Subcutaneous abdominal adipose tissue (tissue), 5 donors: ENCODE results near the gene MAP4.
"Not testable (repeated sequence)": the region's sequence is repeated elsewhere in the genome, so short reads cannot be mapped to it uniquely, and the experiment has no call there.

Source experiments
- H3K27ac ChIP-seq: one replicate; pipeline ENCODE4 v1.7.0; 2013; ENCODE audit warnings: low read depth, mild to moderate bottlenecking, inconsistent platforms, low read length, moderate library complexity
- H3K27me3 ChIP-seq, 5 donors: one replicate each; pipeline ENCODE4 v1.7.0; 2013; ENCODE audit warnings: low read length in 5 of 5, inconsistent platforms in 1 of 5; ENCODE audit not compliant: control insufficient read depth in 5 of 5, insufficient read depth in 4 of 5
- H3K36me3 ChIP-seq, 5 donors: one replicate each; pipeline ENCODE4 v1.7.0; 2013; ENCODE audit warnings: low read length in 5 of 5; ENCODE audit not compliant: control insufficient read depth in 5 of 5, insufficient read depth in 5 of 5
- H3K4me1 ChIP-seq, 5 donors: one replicate each; pipeline ENCODE4 v1.7.0; 2013; ENCODE audit warnings: low read length in 5 of 5, mild to moderate bottlenecking in 3 of 5, moderate library complexity in 1 of 5; ENCODE audit not compliant: control insufficient read depth in 5 of 5, insufficient read depth in 5 of 5
- H3K4me3 ChIP-seq, 5 donors: one replicate each; pipeline ENCODE4 v1.7.0; 2013; ENCODE audit warnings: low read length in 5 of 5, low read depth in 1 of 5
- H3K9ac ChIP-seq, 5 donors: one replicate each; pipeline ENCODE4 v1.7.0; 2013; ENCODE audit warnings: low read length in 5 of 5, mild to moderate bottlenecking in 4 of 5, moderate library complexity in 3 of 5
- H3K9me3 ChIP-seq, 5 donors: one replicate each; pipeline ENCODE4 v1.7.0; 2013; ENCODE audit warnings: low read length in 5 of 5; ENCODE audit not compliant: control insufficient read depth in 5 of 5
- donor health status: healthy.
- donor health status: healthy.
- donor health status: healthy.
- donor health status: healthy.
- donor health status: healthy.

Gene MAP4

GRCh38 chr3:48016301-48016973 lies at the start of gene MAP4:
Gene MAP4 (minus strand): TSS chr3:48016416. CDS start chr3:47998860, 17,556 bp downstream.
- Histone ChIP-seq H3K9me3 (no peaks in the 10 kb centered on the region), H3K36me3 (peaks cover 0 to 5% (median 0%) of the 10 kb centered on the region in 5 donors), H3K27me3 (no peaks in the 10 kb centered on the region), H3K9ac (peak within 1 kb of the TSS in 1 of 5 donors; percentile 30), H3K4me3 (no peak within 1 kb of the TSS), H3K27ac (no peak within 1 kb of the TSS), H3K4me1 (peaks cover 0 to 28% (median 23%) of the 10 kb centered on the region in 5 donors)

- peaks cover 0 to 4% (median 0%) of the 10 kb centered on the region in 5 donors for H3K4me1 ChIP-seq
- no peaks in the 10 kb centered on the region for H3K9me3 ChIP-seq
- H3K27me3 ChIP-seq, result no peaks in the 10 kb centered on the region
- peaks cover 0 to 9% (median 0%) of the 10 kb centered on the region in 5 donors for H3K36me3 ChIP-seq
- no peak overlapping the region for H3K27ac ChIP-seq
- H3K4me3 ChIP-seq, result no peak overlapping the region
- H3K9ac ChIP-seq, result no peak overlapping the region
These were observed 48.8 kb upstream of the MAP4 start for GRCh38 chr3:48065035-48065434.

- H3K36me3 ChIP-seq, result peaks cover 0 to 6% (median 0%) of the 10 kb centered on the region in 5 donors
- H3K27ac ChIP-seq, result no peak overlapping the region
- H3K4me1 ChIP-seq, result peaks cover 0 to 3% (median 0%) of the 10 kb centered on the region in 5 donors
- H3K9me3 ChIP-seq, result no peaks in the 10 kb centered on the region
- no peaks in the 10 kb centered on the region for H3K27me3 ChIP-seq
- no peak overlapping the region for H3K9ac ChIP-seq
- no peak overlapping the region for H3K4me3 ChIP-seq
These were observed 48.1 kb upstream of the MAP4 start for GRCh38 chr3:48064292-48064829.

- not testable (repeated sequence) for H3K9me3 ChIP-seq, H3K9ac ChIP-seq, H3K4me3 ChIP-seq, H3K27ac ChIP-seq, H3K36me3 ChIP-seq, H3K27me3 ChIP-seq
- peaks cover 1 to 10% (median 8%) of the 10 kb centered on the region in 5 donors for H3K4me1 ChIP-seq
These were observed 45.4 kb upstream of the MAP4 start for GRCh38 chr3:48061586-48061985.

GRCh38 chr3:48058091-48058490 lies 41.9 kb upstream of the MAP4 start:
- H3K36me3 ChIP-seq, result no peaks in the 10 kb centered on the region
- no peaks in the 10 kb centered on the region for H3K9me3 ChIP-seq
- no peak overlapping the region for H3K27ac ChIP-seq
- no peak overlapping the region for H3K9ac ChIP-seq
- no peaks in the 10 kb centered on the region for H3K27me3 ChIP-seq
- H3K4me1 ChIP-seq, result peaks cover 1 to 14% (median 5%) of the 10 kb centered on the region in 5 donors
- no peak overlapping the region for H3K4me3 ChIP-seq

- Histone ChIP-seq H3K4me3 (no peak overlapping the region), H3K9ac (no peak overlapping the region), H3K27ac (no peak overlapping the region), H3K4me1 (peaks cover 1 to 14% (median 5%) of the 10 kb centered on the region in 5 donors), H3K27me3 (no peaks in the 10 kb centered on the region), H3K36me3 (no peaks in the 10 kb centered on the region), H3K9me3 (no peaks in the 10 kb centered on the region)
These were observed 41.3 kb upstream of the MAP4 start for GRCh38 chr3:48057521-48057920.

- H3K4me3 ChIP-seq, result no peak overlapping the region
- H3K9me3 ChIP-seq, result no peaks in the 10 kb centered on the region
- no peaks in the 10 kb centered on the region for H3K27me3 ChIP-seq
- H3K36me3 ChIP-seq, result peaks cover 7 to 11% (median 9%) of the 10 kb centered on the region in 5 donors
- H3K9ac ChIP-seq, result no peak overlapping the region
- peaks cover 0 to 1% (median 0%) of the 10 kb centered on the region in 5 donors for H3K4me1 ChIP-seq
- H3K27ac ChIP-seq, result no peak overlapping the region
These were observed 31.7 kb upstream of the MAP4 start for GRCh38 chr3:48047841-48048464.

GRCh38 chr3:48042071-48042760 lies 26.0 kb upstream of the MAP4 start:
- Histone ChIP-seq H3K4me1 (peaks cover 0 to 16% (median 16%) of the 10 kb centered on the region in 5 donors), H3K36me3 (no peaks in the 10 kb centered on the region), H3K9me3 (no peaks in the 10 kb centered on the region), H3K4me3 (no peak overlapping the region), H3K27ac (no peak overlapping the region), H3K9ac (no peak overlapping the region), H3K27me3 (no peaks in the 10 kb centered on the region)

GRCh38 chr3:48039487-48040190 lies 23.4 kb upstream of the MAP4 start:
- H3K9ac ChIP-seq, result peak overlapping the region in 2 of 5 donors; percentile 52 to 59
- peak overlapping the region; percentile 73 for H3K27ac ChIP-seq

More at GRCh38 chr3:48039487-48040190, 23.4 kb upstream of the MAP4 start:
- no peaks in the 10 kb centered on the region for H3K27me3 ChIP-seq
- no peaks in the 10 kb centered on the region for H3K36me3 ChIP-seq
- no peak overlapping the region for H3K4me3 ChIP-seq
- H3K9me3 ChIP-seq, result no peaks in the 10 kb centered on the region
- peaks cover 0 to 19% (median 16%) of the 10 kb centered on the region in 5 donors for H3K4me1 ChIP-seq
